OCI-LY3 (cell line): ENCODE data around the gene ALDH9A1.

Source experiments
- CTCF ChIP-seq: fragments of 200-600, 300-600 bp; sonication (generic); IDR thresholded peaks from 2 replicates; pipeline ENCODE4 v1.5.1; 2014; ENCODE audit warnings: antibody characterized with exemption, low read length, low read depth
- EZH2phosphoT487 ChIP-seq: fragments of 200-600 bp; shearing (Covaris generic); IDR thresholded peaks from 2 replicates; pipeline ENCODE4 v1.6.1; 2018; ENCODE audit warnings: antibody characterized with exemption, mixed run types, low read depth

DNA sequence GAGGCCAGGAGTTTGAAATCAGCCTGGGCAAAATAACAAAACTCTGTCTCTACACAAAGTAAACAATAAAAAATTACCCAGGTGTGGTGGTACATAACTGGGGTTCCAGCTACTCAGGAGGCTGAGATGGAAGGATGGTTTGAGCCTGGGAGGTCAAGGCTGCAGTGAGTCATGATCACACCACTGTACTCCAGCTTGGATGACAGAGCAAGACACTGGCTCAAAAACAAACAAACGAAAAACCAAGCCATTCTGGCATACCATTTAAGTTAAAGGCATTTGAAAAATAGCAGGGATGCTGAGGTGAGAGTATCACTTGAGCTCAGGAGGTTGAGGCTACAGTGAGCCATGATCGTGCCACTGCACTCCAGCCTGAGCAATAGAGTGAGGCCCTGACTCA, 5.3 kb upstream of the ALDH9A1 start:
- TF ChIP-seq CTCF (no peak), EZH2phosphoT487 (no peak)
